GM19397 (cell line): Measurements from ENCODE around the gene ADARB2.

Experiments used
- ATAC-seq: cut with Tn5 transposase; IDR thresholded peaks from one replicate; pipeline ENCODE4 v1.9.1; 2021; ENCODE audit warnings: mild to moderate bottlenecking, moderate library complexity; ENCODE audit not compliant: unreplicated experiment

Gene ADARB2

GRCh38 chr10:1687190-1687589 is 50.1 kb downstream of the ADARB2 start:
- no peak for ATAC-seq

DNA sequence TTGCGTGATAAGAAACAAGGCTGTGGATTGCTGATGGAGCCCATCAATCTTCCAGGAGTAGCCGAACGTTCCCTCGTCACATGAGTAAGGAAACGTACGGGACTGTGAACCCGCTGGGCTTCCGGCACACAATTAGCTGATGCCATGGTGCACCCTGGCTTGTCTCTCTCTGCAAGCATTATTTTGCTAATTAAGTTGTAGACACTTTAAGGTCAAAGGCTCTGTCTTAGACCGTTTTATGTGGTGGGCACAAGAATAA is 50.9 kb downstream of the ADARB2 start:
- no peak for ATAC-seq

DNA sequence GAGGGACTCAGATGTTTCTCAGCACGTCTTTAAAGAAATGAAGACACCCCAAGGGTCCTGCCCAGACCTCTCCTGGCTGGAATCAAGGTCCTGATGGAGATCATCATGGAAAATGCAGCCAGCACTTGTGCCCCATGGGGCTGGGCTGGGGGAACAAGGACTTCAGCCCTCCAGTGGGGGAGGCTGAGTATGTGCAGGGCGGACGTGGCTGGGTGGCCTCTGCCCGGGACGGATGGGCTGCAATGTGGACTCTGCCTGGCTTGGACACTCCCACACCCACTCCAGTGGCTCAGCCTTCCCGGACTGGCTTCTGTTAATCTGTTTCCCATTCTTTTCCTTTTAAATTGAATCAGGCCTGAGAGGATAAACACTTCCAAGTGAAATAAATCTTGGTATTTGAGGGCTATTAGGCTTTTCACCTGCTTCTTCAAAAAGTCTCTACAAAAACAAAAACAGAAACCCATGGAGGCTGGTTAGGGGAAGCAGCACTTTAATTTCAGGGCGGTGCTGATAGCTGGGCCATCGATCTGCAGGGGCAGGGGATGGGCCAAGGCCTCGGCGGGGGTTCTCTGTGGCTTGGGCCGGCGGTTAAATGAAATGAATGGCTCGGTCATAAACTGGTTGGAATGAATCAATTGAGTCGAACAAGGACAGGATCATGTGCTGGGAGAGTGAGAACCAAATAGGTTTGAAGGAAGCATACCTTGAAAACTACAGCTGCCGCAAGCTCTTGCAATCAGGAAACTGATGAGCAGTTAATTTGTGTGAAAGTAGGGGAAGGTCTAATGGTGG is 51.4 kb downstream of the ADARB2 start:
- no peak for ATAC-seq

- no peak for ATAC-seq
Observed at GRCh38 chr10:1684991-1685390, 52.3 kb downstream of the ADARB2 start.

GRCh38 chr10:1683649-1684048 is 53.7 kb downstream of the ADARB2 start:
- no peak for ATAC-seq

DNA sequence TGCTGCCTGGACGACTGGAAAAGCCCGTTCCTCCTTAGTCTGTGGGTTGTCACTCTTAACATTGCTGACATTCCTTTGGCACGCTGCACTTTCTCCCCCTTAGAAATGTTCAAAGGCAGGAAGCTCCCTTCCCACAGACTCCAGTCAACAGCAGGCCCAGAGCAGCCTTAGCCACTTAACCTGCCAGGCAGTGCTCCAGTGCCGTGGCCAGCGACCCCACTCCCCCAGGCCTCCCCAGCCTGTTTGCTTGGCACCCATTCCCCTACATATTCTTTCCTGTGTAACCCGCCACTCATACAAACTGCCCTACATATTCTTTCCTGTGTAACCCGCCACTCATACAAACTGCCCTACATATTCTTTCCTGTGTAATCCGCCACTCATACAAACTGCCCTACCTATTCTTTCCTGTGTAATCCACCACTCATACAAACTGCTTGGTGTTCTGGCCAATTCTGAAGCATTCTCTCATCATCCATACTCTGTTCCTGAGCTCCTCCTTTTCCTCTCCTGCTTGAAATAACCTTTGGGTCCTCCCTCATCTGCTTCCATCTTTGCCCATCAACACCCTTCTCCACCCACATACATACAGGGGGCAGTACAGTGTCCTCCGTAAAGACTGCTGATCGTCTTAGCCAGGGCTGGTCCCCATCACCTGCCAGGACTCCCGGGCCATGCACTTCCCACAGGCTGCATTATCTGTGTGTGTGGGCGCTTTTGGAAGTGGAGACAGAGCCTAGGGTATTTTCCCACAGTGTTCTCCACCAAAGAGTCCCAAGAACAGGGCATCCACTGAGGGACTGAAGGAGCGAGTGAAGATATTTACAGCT is 57.3 kb downstream of the ADARB2 start:
- ATAC-seq, result no peak

- ATAC-seq, result no peak
Observed at GRCh38 chr10:1678084-1678483, 59.2 kb downstream of the ADARB2 start.

GRCh38 chr10:1677307-1677939 is 59.9 kb downstream of the ADARB2 start:
- no peak for ATAC-seq

DNA sequence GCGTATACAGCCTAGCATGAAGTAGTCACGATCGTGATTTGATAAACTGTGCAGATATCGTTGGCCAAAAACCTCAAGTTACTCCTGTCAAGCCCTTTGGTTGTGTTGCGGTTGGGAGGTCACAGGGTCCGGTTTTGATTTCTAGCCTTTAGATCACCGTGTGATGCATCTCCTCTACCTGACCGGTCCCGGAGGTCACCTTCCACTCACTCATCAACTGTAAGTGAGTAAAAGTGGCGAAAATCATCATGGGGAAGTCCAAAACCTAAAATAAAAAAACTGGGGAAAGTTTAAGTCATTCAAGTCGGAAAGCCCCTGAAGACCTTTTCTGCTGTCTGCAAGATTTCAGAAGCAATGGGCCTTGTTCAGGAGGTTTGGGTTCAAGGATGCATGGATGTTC is 62.8 kb downstream of the ADARB2 start:
- ATAC-seq, result no peak

- no peak for ATAC-seq
Observed at GRCh38 chr10:1673568-1674345, 63.6 kb downstream of the ADARB2 start.

- ATAC-seq, result no peak
Observed at GRCh38 chr10:1672001-1672781, 65.1 kb downstream of the ADARB2 start.

GRCh38 chr10:1671366-1672000 is 65.8 kb downstream of the ADARB2 start:
- no peak for ATAC-seq

DNA sequence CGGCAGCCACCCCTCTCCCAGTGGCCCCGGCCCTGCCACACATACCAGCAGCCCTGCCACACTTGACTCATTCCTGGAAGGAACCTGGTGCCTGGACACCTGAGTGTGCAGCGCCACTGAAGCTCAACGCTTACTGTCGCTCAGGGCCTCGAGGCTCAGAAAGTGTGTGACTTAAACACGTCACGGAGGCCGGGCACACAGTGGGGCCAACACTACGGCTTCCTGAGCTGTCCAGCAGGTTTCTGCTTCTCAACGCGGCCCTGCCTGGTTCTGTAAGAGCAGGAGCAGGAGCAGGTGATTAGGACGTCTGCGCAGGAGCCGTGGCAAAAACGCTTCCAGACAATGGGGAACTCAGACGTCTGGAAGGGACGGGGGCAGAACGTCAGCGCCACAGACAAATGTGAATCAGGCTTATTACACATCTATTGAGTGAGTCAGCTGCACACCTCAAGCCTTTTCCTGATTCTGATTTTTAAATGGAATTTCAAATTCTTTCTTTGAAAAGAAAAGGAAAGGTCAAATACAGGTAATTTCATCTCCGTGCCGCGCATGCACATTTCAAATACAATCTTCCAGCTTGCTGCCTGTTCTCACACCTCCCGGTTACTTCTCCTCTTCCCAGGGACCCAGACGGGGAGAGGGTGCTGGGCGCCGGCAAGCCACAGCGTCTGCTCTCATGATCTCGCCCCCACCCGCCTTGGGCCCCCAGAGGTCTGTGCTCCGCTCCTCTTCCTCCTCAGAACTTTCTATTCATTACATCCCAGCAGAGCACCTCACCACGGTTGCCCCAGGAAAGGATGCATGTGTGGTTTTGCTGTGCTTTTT is 66.6 kb downstream of the ADARB2 start:
- no peak for ATAC-seq

DNA sequence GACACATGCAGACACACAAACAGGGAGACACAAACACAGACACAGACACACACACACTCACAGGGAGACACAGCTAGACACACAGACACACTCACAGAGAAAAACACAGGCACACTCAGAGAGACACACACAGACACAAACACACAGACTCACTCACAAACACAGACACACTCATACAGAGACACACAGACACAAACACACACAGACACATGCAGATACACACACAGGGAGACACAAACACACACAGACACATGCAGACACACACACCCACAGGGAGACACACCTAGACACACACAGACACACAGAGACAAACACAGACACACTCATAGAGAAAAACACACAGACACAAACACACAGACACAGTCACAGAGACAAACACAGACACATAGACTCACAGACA is 67.9 kb downstream of the ADARB2 start:
- no peak for ATAC-seq

DNA sequence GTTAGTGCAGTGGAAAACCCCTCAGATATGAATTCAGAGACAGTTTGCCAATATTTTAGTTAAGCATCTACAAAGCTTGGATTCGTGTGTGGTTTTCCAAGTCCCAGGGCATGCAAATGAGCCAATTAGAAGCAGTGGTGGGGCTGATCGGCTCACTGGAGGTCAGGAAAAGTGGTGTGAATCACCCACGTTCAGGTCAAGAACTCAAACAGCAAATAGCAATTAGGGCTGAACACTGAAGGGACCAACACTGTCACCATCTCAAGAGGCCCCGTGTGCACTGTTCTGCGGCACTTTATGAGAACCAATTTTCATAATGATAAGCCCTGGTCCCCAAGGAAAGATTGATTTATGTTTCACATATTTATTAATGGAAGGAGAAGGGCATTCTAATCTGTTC is 68.9 kb downstream of the ADARB2 start:
- no peak for ATAC-seq

DNA sequence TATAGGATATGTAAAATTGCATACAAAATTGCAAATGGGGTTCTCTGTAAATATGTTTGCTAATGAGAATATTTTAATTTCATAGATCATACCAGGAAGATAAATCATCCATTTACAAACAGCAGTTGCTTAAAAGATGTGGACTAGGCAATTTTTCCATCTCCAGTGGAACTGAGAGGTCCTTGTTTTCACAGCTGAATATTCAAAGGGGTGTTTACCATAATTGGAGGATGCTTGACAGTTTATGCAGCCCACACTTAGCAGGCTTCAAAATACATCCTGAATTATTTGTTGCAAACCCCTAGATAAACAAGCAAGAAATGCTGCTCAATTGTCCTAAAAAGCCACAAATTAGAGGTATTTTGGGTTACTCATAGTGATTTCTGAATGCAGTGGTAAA is 69.9 kb downstream of the ADARB2 start:
- no peak for ATAC-seq

DNA sequence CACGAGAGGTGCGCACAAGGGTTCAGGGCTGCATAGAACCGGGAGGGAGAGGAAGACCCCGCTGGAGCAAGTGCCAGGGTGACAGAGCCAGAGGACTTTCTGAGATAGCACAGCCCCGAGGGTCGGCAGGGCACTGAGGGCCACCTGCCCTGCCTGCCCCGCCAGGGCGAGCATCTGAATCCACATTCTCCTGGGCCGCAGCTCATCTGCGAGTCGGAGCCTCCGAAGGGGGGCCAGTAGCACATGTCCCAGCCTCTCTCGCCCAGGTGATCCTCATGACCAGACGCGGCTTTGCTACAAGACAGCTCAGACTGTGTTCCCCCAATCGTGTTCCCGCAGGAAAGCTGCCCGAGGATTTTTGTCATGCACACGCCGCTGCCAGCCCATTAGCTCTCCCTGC is 71.2 kb downstream of the ADARB2 start:
- ATAC-seq, result no peak

- ATAC-seq, result no peak
Observed at GRCh38 chr10:1665681-1666080, 71.6 kb downstream of the ADARB2 start.

- ATAC-seq, result no peak
Observed at GRCh38 chr10:1665021-1665661, 72.2 kb downstream of the ADARB2 start.
